Measurements from ENCODE around the gene PKIG. TPM values are rescaled to one million over a fixed set of nuclear protein-coding genes. Genes with fewer than 3 reads are reported as not detected.
A peak's percentile ranks its signal among the peaks of the same experiment; 100 is the strongest.

PKIG gene
- total RNA-seq, 2 donors from 2014 or later = 60.9 to 81.1 TPM

DNA sequence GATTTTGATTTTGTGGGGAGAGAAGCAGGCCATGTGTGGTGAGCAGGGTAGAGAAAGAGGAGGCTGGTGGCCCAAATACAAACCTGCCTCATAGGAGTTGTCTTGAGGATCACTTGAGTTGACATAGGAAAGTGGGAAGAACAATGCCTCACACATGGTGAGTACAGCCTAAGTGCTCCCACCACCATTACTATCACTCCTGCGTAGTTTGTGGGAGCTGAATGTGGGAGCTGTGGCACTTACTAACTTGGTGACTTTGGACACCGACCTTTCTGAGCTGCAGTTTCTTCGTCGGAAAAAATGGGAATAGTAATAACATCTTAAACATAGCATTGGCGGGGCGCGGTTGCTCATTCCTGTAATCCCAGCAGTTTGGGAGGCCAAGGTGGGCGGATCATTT is 35.0 kb upstream of the PKIG start:
- Histone ChIP-seq H3K27ac (peak overlapping the region in 1 of 2 donors; percentile 1), H3K4me1 (replicated peaks) (peaks cover 2% of the 10 kb centered on the region), H3K4me3 (no peak overlapping the region), H3K27me3 (replicated peaks; ENCODE audit: insufficient read depth) (no peaks in the 10 kb centered on the region), H3K9me3 (no peaks in the 10 kb centered on the region), H3K36me3 (no peaks in the 10 kb centered on the region)
- no peak for DNase-seq (ENCODE audit: low spot score)
- intact Hi-C loops (cut with DNase I) = no loop called here
- TF ChIP-seq POLR2A (IDR thresholded peaks at IDR 0.05) (no peak), POLR2AphosphoS5 (IDR thresholded peaks at IDR 0.05) (no peak)
- TF ChIP-seq, protein P1, sequence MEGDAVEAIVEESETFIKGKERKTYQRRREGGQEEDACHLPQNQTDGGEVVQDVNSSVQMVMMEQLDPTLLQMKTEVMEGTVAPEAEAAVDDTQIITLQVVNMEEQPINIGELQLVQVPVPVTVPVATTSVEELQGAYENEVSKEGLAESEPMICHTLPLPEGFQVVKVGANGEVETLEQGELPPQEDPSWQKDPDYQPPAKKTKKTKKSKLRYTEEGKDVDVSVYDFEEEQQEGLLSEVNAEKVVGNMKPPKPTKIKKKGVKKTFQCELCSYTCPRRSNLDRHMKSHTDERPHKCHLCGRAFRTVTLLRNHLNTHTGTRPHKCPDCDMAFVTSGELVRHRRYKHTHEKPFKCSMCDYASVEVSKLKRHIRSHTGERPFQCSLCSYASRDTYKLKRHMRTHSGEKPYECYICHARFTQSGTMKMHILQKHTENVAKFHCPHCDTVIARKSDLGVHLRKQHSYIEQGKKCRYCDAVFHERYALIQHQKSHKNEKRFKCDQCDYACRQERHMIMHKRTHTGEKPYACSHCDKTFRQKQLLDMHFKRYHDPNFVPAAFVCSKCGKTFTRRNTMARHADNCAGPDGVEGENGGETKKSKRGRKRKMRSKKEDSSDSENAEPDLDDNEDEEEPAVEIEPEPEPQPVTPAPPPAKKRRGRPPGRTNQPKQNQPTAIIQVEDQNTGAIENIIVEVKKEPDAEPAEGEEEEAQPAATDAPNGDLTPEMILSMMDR (IDR thresholded peaks at IDR 0.05) = no peak
- WGBS = 95% methylated on average over 8 of the region's 8 CpGs

DNA sequence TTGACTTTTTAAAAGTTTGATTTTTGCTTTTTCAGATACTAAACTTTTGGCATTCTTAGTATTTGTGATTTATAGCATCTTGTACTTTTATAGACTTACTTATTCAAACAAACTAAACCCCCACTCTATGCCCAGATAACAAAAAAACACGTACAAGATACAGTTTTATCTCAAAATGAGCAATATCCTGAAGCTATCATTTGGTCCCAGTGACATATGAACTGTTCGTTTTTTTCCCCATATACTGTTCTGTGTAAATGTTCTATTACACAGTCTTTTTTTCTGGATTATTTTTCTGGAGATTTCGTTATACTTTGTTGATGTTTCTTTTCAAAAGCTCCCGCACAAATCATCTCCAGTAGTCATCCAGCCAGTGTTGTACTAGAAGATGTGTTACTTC is 33.3 kb upstream of the PKIG start:
- Histone ChIP-seq H3K36me3 (no peaks in the 10 kb centered on the region), H3K27me3 (replicated peaks; ENCODE audit: insufficient read depth) (no peaks in the 10 kb centered on the region), H3K4me3 (no peak overlapping the region), H3K4me1 (replicated peaks) (peaks cover 2% of the 10 kb centered on the region), H3K9me3 (no peaks in the 10 kb centered on the region), H3K27ac (peak overlapping the region; percentile 6 to 68)
- intact Hi-C loops (cut with DNase I) = no loop called here
- WGBS = 35% methylated on average over 4 of the region's 4 CpGs
- TF ChIP-seq, protein P1 (IDR thresholded peaks at IDR 0.05) = no peak
- TF ChIP-seq POLR2A (IDR thresholded peaks at IDR 0.05) = no peak
- DNase-seq (ENCODE audit: low spot score) = no peak

DNA sequence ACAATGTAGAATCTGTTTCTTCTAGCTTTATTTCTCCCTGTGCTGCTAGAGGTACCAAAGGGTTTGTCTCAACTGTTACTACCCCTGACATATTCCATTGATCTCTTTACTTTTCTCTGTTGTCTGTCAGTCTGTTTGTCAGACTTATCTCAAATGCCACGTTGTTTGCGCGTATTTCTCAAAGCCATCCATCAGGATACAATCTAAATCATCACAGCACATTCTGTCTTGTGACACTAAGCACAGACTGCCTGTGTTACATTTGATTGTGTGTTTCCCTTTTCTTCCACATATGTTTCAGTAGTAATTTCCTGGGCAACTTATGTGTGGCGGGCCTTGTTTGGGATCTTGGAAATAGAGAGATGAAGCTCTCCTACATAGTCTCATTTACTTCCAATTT is 30.3 kb upstream of the PKIG start:
- no peak for DNase-seq (ENCODE audit: low spot score)
- TF ChIP-seq POLR2AphosphoS5 (IDR thresholded peaks at IDR 0.05) = no peak
- no peak for TF ChIP-seq POLR2A (IDR thresholded peaks at IDR 0.05)
- TF ChIP-seq, protein P1 (IDR thresholded peaks at IDR 0.05) = no peak
- H3K4me3 ChIP-seq = no peak overlapping the region
- intact Hi-C loops (cut with DNase I) = no loop called here
- H3K4me1 ChIP-seq (replicated peaks) = peaks cover 2% of the 10 kb centered on the region
- H3K36me3 ChIP-seq = no peaks in the 10 kb centered on the region
- H3K27me3 ChIP-seq (replicated peaks; ENCODE audit: insufficient read depth) = no peaks in the 10 kb centered on the region
- peak overlapping the region in 1 of 2 donors; percentile 55 for H3K27ac ChIP-seq
- 91% methylated on average over 4 of the region's 4 CpGs for WGBS
- no peaks in the 10 kb centered on the region for H3K9me3 ChIP-seq

- no peaks in the 10 kb centered on the region for H3K27me3 ChIP-seq (replicated peaks; ENCODE audit: insufficient read depth)
- TF ChIP-seq, protein P1 (IDR thresholded peaks at IDR 0.05) = no peak
- TF ChIP-seq POLR2A (IDR thresholded peaks at IDR 0.05) = no peak
- TF ChIP-seq POLR2AphosphoS5 (IDR thresholded peaks at IDR 0.05) = no peak
- H3K27ac ChIP-seq = peak overlapping the region in 1 of 2 donors; percentile 55
- WGBS = 69% methylated on average over 3 of the region's 3 CpGs
- H3K36me3 ChIP-seq = no peaks in the 10 kb centered on the region
- intact Hi-C loops (cut with DNase I) = no loop called here
- H3K4me1 ChIP-seq (replicated peaks) = peaks cover 2% of the 10 kb centered on the region
- DNase-seq (ENCODE audit: low spot score) = no peak
- no peaks in the 10 kb centered on the region for H3K9me3 ChIP-seq
- no peak overlapping the region for H3K4me3 ChIP-seq
Measured at GRCh38 chr20:44552568-44552949, 29.8 kb upstream of the PKIG start.

DNA sequence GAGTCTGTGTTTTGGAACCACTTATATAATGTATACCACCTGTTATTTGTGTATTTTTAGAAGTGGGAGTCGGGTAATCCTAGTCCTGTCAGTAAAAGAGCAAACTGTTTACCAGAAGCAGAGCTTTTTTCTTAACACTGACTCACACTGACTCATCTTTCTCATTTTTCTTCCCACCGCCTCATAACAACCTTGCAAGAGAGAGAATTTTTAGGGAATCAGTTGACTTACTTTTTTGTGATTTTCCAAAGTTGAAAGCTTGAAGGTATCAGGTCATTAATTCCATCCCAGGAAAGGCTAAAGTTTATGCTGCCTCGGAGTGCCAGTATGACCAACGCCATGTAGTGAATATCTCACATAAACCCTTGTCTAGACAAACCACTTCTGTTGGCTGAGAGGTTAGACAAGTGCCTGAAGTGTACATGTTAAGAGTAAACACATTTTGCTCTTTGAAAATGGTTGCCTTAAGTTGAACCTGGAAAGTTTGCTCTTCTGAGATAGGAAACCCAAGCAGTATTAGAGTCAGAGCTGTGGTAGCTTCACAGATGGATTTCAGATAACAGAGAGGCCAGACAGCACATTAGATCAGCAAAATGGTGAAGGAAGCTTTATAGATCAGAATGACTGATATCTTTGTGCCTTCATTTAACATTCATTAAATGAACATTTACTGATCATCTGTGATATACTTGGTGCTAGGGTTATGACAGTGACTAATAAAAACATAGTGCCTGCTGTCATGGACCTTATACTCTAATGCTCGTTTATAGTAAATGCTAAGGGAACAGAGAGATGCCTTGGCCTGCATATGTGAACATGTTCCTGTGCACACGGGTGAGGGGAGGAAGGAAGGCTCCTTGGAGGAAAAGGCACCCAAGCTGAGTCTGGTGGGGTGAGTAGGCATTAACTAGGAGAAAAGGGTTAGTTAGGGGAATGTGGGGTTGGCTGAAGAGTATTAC is 29.1 kb upstream of the PKIG start:
- WGBS = 33% methylated on average over 6 of the region's 6 CpGs

More for the DNA sequence above, 29.1 kb upstream of the PKIG start:
- peak overlapping the region; percentile 3 to 55 for H3K27ac ChIP-seq
- no peaks in the 10 kb centered on the region for H3K27me3 ChIP-seq (replicated peaks; ENCODE audit: insufficient read depth)
- no peak for DNase-seq (ENCODE audit: low spot score)
- no peak overlapping the region for H3K4me3 ChIP-seq
- intact Hi-C loops (cut with DNase I) = no loop called here
- no peaks in the 10 kb centered on the region for H3K36me3 ChIP-seq
- no peaks in the 10 kb centered on the region for H3K9me3 ChIP-seq
- TF ChIP-seq POLR2A (IDR thresholded peaks at IDR 0.05) (no peak), POLR2AphosphoS5 (IDR thresholded peaks at IDR 0.05) (no peak)
- H3K4me1 ChIP-seq (replicated peaks) = peaks cover 1% of the 10 kb centered on the region
